ENCODE measurements around the gene SH3BGR.

The SH3BGR gene

DNA sequence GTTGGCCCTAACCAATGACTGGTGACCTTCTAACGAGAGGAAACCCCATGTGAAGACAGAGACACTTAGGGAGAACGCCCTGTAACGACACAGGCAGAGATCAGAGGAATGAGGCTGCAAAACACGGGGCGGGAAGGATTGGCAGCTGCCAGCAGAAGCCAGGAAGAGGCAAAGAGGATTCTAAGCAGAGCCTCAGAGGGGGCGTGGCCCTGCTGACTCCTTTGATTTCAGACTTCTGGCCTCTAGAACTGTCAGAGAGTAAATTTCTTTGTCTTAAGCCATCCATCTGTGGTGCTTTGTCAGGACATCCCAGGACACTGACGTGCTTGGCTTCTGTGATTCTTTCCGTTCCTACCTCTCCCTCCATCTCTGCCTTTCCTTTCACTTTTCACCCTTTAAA, 79.3 kb downstream of the SH3BGR start:
- TF ChIP-seq, protein P1, sequence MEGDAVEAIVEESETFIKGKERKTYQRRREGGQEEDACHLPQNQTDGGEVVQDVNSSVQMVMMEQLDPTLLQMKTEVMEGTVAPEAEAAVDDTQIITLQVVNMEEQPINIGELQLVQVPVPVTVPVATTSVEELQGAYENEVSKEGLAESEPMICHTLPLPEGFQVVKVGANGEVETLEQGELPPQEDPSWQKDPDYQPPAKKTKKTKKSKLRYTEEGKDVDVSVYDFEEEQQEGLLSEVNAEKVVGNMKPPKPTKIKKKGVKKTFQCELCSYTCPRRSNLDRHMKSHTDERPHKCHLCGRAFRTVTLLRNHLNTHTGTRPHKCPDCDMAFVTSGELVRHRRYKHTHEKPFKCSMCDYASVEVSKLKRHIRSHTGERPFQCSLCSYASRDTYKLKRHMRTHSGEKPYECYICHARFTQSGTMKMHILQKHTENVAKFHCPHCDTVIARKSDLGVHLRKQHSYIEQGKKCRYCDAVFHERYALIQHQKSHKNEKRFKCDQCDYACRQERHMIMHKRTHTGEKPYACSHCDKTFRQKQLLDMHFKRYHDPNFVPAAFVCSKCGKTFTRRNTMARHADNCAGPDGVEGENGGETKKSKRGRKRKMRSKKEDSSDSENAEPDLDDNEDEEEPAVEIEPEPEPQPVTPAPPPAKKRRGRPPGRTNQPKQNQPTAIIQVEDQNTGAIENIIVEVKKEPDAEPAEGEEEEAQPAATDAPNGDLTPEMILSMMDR (IDR thresholded peaks at IDR 0.05): no peak
- DNase-seq: no peak
- no peaks in the 10 kb centered on the region for H3K4me1 ChIP-seq
- H3K27ac ChIP-seq: no peak overlapping the region
- peaks cover 0 to 5% of the 10 kb centered on the region in 2 donors for H3K27me3 ChIP-seq
- no peaks in the 10 kb centered on the region for H3K9me3 ChIP-seq
- intact Hi-C loops (cut with DNase I; ENCODE audit: low total_unique reads): no loop called here
- no peaks in the 10 kb centered on the region for H3K36me3 ChIP-seq
- H3K4me3 ChIP-seq: no peak overlapping the region

DNA sequence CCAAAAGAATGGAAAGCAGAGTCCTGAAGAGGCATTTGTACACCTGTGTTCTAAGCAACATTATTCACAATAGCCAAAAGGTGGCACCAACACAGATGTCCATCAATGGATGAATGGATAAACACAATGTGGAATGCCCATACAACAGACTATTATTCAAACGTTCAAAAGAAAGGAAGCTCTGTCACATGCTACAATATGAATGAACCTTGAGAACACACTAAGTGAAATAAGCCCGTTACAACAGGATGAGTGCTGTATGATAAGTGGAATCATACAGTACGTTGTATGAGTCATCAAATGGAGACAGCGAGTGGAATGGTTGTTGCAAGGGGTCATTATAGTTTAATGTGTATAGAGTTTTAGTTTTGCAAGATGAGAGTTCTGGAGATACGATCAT, 80.1 kb downstream of the SH3BGR start:
- Histone ChIP-seq H3K27ac (no peak overlapping the region), H3K36me3 (no peaks in the 10 kb centered on the region), H3K9me3 (no peaks in the 10 kb centered on the region), H3K4me1 (no peaks in the 10 kb centered on the region), H3K4me3 (no peak overlapping the region), H3K27me3 (peaks cover 0 to 5% of the 10 kb centered on the region in 2 donors)
- intact Hi-C loops (cut with DNase I; ENCODE audit: low total_unique reads): no loop called here
- TF ChIP-seq, protein P1 (IDR thresholded peaks at IDR 0.05): no peak
- DNase-seq: no peak

DNA sequence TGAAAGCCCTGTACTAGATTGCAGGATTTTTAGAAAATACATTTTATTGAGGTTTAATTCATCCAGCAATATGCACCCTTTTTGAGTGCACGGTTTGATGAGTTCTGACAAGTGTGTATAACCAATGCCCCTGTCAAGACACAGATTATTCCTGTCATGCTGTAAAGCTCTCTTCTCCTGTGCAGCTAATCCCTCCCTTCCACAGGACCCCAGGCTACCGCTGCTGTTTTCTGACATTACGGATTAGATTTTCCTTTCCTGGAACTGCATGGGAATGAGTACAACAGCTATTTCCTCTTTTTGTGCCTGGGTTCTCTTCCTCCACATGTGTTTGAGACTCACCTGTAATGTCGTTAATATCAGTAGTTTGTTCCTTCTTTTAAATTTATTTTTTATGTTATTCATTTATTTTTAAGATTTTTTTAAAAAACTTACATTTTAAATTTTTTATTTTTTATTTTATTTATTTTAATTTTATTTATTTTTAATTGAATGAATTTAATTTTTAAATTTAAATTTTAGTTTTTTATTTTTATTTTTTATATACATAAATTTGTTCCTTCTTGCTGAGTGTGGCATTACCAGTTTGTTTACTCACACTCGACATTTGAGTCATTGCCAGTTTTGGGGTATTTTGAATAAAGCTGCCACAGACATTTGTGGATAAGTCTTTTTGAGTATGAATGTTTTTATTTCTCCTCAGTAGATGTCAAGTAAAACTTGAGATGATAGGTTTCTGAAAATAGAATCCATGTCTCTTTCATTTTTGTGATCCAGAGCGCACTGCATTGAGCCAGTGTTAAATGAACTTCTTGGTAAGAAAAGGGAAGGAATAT, 82.0 kb downstream of the SH3BGR start:
- no peak for DNase-seq
- no peaks in the 10 kb centered on the region for H3K9me3 ChIP-seq
- peaks cover 0 to 5% of the 10 kb centered on the region in 2 donors for H3K27me3 ChIP-seq
- H3K27ac ChIP-seq: no peak overlapping the region
- intact Hi-C loops (cut with DNase I; ENCODE audit: low total_unique reads): no loop called here
- no peaks in the 10 kb centered on the region for H3K4me1 ChIP-seq
- no peak overlapping the region for H3K4me3 ChIP-seq
- H3K36me3 ChIP-seq: no peaks in the 10 kb centered on the region
- TF ChIP-seq, protein P1 (IDR thresholded peaks at IDR 0.05): no peak

DNA sequence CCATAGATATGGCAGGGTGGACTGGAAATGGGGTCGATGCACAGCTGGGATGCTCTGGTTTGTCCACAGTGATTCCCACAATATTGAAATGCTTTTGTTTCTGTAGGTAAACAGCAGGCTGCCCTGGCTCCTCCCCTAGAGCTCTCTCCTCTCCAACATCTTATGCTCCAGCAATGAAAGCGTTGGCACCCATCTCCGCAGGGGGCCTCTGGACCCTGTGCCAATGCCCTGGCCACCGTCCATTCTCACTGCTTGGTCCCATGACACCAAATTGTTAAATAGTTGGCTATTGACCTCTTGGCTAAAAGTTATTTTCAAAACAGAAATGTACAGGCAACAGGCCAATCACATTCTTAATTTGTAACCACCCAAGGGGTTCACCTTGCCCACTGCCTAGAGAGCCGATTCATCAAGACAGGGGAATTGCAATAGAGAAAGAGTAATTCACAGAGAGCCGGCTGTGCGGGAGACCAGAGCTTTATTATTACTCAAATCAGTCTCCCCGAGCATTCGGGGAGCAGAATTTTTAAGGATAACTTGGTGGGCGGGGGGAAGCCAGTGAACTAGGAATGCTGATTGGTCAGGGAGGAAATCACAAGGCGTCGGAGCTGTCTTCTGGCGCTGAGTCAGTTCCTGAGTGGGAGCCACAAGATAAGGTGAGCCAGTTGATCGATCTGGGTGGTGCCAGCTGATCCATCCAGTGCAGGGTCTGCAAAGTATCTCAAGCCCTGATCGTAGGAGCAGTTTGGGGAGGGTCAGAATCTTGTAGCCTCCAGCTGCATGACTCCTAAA, 84.1 kb downstream of the SH3BGR start:
- no peaks in the 10 kb centered on the region for H3K9me3 ChIP-seq
- peaks cover 0 to 5% of the 10 kb centered on the region in 2 donors for H3K27me3 ChIP-seq
- no peaks in the 10 kb centered on the region for H3K36me3 ChIP-seq
- TF ChIP-seq, protein P1 (IDR thresholded peaks at IDR 0.05): no peak
- DNase-seq: no peak
- no peak overlapping the region for H3K27ac ChIP-seq
- H3K4me1 ChIP-seq: no peaks in the 10 kb centered on the region
- no peak overlapping the region for H3K4me3 ChIP-seq
- intact Hi-C loops (cut with DNase I; ENCODE audit: low total_unique reads): no loop called here

DNA sequence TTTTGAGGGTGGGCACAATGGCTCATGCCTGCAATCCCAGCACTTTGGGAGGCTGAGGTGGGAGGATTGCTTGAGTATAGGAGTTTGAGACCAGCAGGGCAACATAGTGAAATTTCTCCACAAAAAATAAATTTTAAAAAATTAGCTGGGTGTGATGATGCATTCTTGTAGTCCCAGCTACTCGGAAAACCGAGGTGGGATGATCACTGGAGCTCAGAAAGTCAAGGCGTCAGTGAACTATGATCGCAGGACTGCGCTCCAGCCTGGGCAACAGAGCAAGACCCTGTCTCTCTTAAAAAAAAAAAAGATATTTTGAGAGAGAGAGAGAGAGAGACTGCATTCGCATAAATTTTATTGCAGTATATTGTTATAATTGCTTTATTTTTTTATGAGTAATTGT, 85.1 kb downstream of the SH3BGR start:
- peaks cover 0 to 5% of the 10 kb centered on the region in 2 donors for H3K27me3 ChIP-seq
- intact Hi-C loops (cut with DNase I; ENCODE audit: low total_unique reads): no loop called here
- no peak overlapping the region for H3K27ac ChIP-seq
- H3K9me3 ChIP-seq: no peaks in the 10 kb centered on the region
- no peak for DNase-seq
- no peak overlapping the region for H3K4me3 ChIP-seq
- TF ChIP-seq, protein P1 (IDR thresholded peaks at IDR 0.05): no peak
- no peaks in the 10 kb centered on the region for H3K36me3 ChIP-seq
- H3K4me1 ChIP-seq: no peaks in the 10 kb centered on the region

Data from tibial artery (tissue), 4 donors.